ENCODE data around the gene HNRNPLL. TPM values are rescaled to one million over a fixed set of nuclear protein-coding genes. Genes with fewer than 3 reads are reported as not detected.

HNRNPLL gene
- total RNA-seq, 1 experiment from 2014 or later: 43.2 TPM

GRCh38 chr2:38568724-38569436 lies 33.8 kb downstream of the HNRNPLL start:
- Histone ChIP-seq H3K4me2 (ENCODE audit: low read length) (no peak overlapping the region), H3K36me3 (ENCODE audit: control insufficient read depth in 1 of 2, insufficient read depth in 2 of 2, low read length in 2 of 2) (peaks cover 14 to 17% of the 10 kb centered on the region in 2 experiments), H3K9me3 (ENCODE audit: control insufficient read depth in 1 of 2, insufficient read depth in 1 of 2, low read depth in 1 of 2, low read length in 2 of 2) (no peaks in the 10 kb centered on the region), H3K9me2 (ENCODE audit: insufficient read depth) (no peaks in the 10 kb centered on the region), H3K27me3 (ENCODE audit: insufficient read depth, low read length) (no peaks in the 10 kb centered on the region), H3K9ac (ENCODE audit: low read length) (no peak overlapping the region), H3K79me2 (ENCODE audit: insufficient read depth, low read length) (no peaks in the 10 kb centered on the region), H3K4me1 (ENCODE audit: control insufficient read depth in 1 of 2, insufficient read depth in 2 of 2, low read length in 2 of 2) (no peaks in the 10 kb centered on the region), H2AFZ (ENCODE audit: low read depth, low read length, poor library complexity, severe bottlenecking) (no peak overlapping the region), H3K27ac (ENCODE audit: low read depth, low read length) (no peak overlapping the region), H3K4me3 (replicated peaks in 1 of 2; ENCODE audit: low read depth in 1 of 2, low read length in 2 of 2) (no peak overlapping the region), H4K20me1 (ENCODE audit: insufficient read depth) (no peaks in the 10 kb centered on the region)
- TF ChIP-seq POLR2AphosphoS5 (IDR thresholded peaks at IDR 0.05; ENCODE audit: low read depth, low read length) (no peak), SIN3A (IDR thresholded peaks at IDR 0.05; ENCODE audit: low read depth) (no peak), CBX3 (IDR thresholded peaks at IDR 0.05; ENCODE audit: low read depth) (no peak), ZNF274 (IDR thresholded peaks at IDR 0.05; ENCODE audit: low read depth, low read length) (no peak), JUND (IDR thresholded peaks at IDR 0.05) (no peak), MAX (IDR thresholded peaks at IDR 0.05) (no peak)
- CTCF ChIA-PET: interaction anchor here (0.8 to 1.6 kb wide), 4 partner anchors 9 to 41 kb away, joined by 3 to 10 read pairs (median 3); no protein-coding TSS in a partner anchor
- no TSS peak for BruUV-seq (replicated peaks)
- ATAC-seq: no peak
- POLR2A ChIA-PET: interaction anchor here (0.7 to 1.5 kb wide), 2 partner anchors 175 to 183 kb away, joined by 3 to 5 read pairs; partner anchors contain the start of gene SRSF7
- DNase-seq (ENCODE audit: low read depth, low spot score): no peak
- RAD21 ChIA-PET (ENCODE audit: low non-redundant PET in 1 of 2, low total read pairs in 2 of 2, uncharacterized antibody in 2 of 2, unreplicated experiment in 2 of 2): no interaction called here
- intact Hi-C loops (cut with micrococcal nuclease): no loop called here

GRCh38 chr2:38565333-38565732 lies 37.4 kb downstream of the HNRNPLL start:
- POLR2A ChIA-PET: interaction anchor here (0.9 to 1.5 kb wide), 2 partner anchors 9 to 186 kb away, joined by 3 read pairs; partner anchors contain the start of gene SRSF7
- H3K4me2 ChIP-seq (ENCODE audit: low read length): no peak overlapping the region

More at GRCh38 chr2:38565333-38565732, 37.4 kb downstream of the HNRNPLL start:
- H3K4me3 ChIP-seq (replicated peaks in 1 of 2; ENCODE audit: low read depth in 1 of 2, low read length in 2 of 2): no peak overlapping the region
- no peaks in the 10 kb centered on the region for H4K20me1 ChIP-seq (ENCODE audit: insufficient read depth)
- intact Hi-C loops (cut with micrococcal nuclease): no loop called here
- no peaks in the 10 kb centered on the region for H3K4me1 ChIP-seq (ENCODE audit: control insufficient read depth in 1 of 2, insufficient read depth in 2 of 2, low read length in 2 of 2)
- ChIA-PET RAD21 (ENCODE audit: low non-redundant PET in 1 of 2, low total read pairs in 2 of 2, uncharacterized antibody in 2 of 2, unreplicated experiment in 2 of 2) (no interaction called here), CTCF (interaction anchor here (0.8 to 1.2 kb wide), 2 partner anchors 14 to 17 kb away, joined by 3 read pairs; no protein-coding TSS in a partner anchor)
- no peaks in the 10 kb centered on the region for H3K27me3 ChIP-seq (ENCODE audit: insufficient read depth, low read length)
- peaks cover 14 to 16% of the 10 kb centered on the region in 2 experiments; a peak in 3 of 4 replicates for H3K36me3 ChIP-seq (ENCODE audit: control insufficient read depth in 1 of 2, insufficient read depth in 2 of 2, low read length in 2 of 2)
- no peaks in the 10 kb centered on the region for H3K9me2 ChIP-seq (ENCODE audit: insufficient read depth)
- no peak for TF ChIP-seq JUND (IDR thresholded peaks at IDR 0.05)
- TF ChIP-seq ELF1 (IDR thresholded peaks at IDR 0.05; ENCODE audit: borderline replicate concordance, low read depth): no peak
- TF ChIP-seq SRF (IDR thresholded peaks at IDR 0.05; ENCODE audit: low read depth): no peak
- no peak for TF ChIP-seq CTCF (IDR thresholded peaks at IDR 0.05 in 2 of 3, conservative IDR thresholded peaks at IDR 0.05 in 1 of 3; ENCODE audit: borderline replicate concordance in 1 of 3, insufficient read depth in 1 of 3, low read depth in 2 of 3, low read length in 2 of 3)
- no peak for TF ChIP-seq ZFX (IDR thresholded peaks at IDR 0.05)
- no peak for TF ChIP-seq MAX (IDR thresholded peaks at IDR 0.05)
- no peak for TF ChIP-seq ATF3 (IDR thresholded peaks at IDR 0.05)
- no peak for TF ChIP-seq EZH2 (IDR thresholded peaks at IDR 0.05)
- no peak for TF ChIP-seq CEBPB (IDR thresholded peaks at IDR 0.05; ENCODE audit: low read depth)
- no peak for ATAC-seq
- H3K9ac ChIP-seq (ENCODE audit: low read length): no peak overlapping the region
- no peak overlapping the region for H2AFZ ChIP-seq (ENCODE audit: low read depth, low read length, poor library complexity, severe bottlenecking)
- DNase-seq (ENCODE audit: low read depth, low spot score): no peak
- H3K79me2 ChIP-seq (ENCODE audit: insufficient read depth, low read length): no peaks in the 10 kb centered on the region
- no peak overlapping the region for H3K27ac ChIP-seq (ENCODE audit: low read depth, low read length)
- H3K9me3 ChIP-seq (ENCODE audit: control insufficient read depth in 1 of 2, insufficient read depth in 1 of 2, low read depth in 1 of 2, low read length in 2 of 2): no peaks in the 10 kb centered on the region
- no TSS peak for BruUV-seq (replicated peaks)
